GM19025 (cell line): ENCODE data around the gene TBC1D5.

Source experiments
- ATAC-seq: cut with Tn5 transposase; IDR thresholded peaks from one replicate; pipeline ENCODE4 v1.9.1; 2021; ENCODE audit warnings: mild to moderate bottlenecking, low read depth, moderate library complexity; ENCODE audit not compliant: unreplicated experiment

TBC1D5 gene

GRCh38 chr3:17261627-17262369, 480.6 kb downstream of the TBC1D5 start:
- no peak for ATAC-seq

- ATAC-seq, result no peak
These were observed 482.2 kb downstream of the TBC1D5 start for GRCh38 chr3:17260257-17260656.

- no peak for ATAC-seq
These were observed 482.7 kb downstream of the TBC1D5 start for GRCh38 chr3:17259685-17260084.

GRCh38 chr3:17258823-17259436, 483.5 kb downstream of the TBC1D5 start:
- no peak for ATAC-seq

GRCh38 chr3:17257269-17257668, 485.2 kb downstream of the TBC1D5 start:
- ATAC-seq, result no peak

GRCh38 chr3:17243621-17244020, 498.8 kb downstream of the TBC1D5 start:
- ATAC-seq, result no peak

DNA sequence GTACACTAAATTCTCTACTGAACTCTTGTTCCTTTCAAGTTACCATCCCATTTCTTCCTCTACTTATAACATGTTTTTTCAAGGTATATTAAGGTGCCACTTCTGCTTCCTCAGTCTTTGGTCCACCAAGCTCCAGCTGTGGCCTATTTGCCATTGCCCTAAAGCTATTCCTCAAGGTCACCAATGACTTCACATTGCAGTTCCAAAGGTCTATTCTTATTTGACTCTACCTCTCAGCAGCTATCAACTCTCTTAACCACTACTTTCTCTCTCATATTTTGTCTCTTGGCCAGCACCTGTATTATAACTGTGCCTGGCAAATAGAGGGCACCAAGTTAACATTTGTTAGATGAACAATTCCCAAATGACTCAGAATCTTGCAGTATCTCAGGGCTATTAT, 503.0 kb downstream of the TBC1D5 start:
- no peak for ATAC-seq

GRCh38 chr3:17238023-17238422, 504.4 kb downstream of the TBC1D5 start:
- ATAC-seq, result no peak

DNA sequence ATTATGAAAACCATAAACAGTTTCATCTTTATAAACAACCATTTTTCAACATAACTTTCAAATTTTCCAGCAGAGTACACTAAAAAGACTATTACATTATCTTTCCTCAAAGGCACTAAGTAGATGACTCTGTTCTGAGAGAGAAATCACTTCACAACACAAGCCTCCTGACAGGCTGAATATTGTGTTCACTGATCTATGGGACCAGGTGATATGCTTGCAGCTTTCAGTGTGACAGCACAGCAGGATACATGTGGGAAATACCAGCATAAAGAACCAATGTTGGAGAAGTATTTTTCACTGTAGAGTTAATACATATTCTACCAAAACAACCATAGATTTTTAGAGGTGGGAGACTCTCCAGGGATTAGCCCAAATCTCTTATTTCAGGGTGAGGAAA, 507.1 kb downstream of the TBC1D5 start:
- ATAC-seq, result no peak

GRCh38 chr3:17234382-17234781, 508.0 kb downstream of the TBC1D5 start:
- ATAC-seq, result no peak

DNA sequence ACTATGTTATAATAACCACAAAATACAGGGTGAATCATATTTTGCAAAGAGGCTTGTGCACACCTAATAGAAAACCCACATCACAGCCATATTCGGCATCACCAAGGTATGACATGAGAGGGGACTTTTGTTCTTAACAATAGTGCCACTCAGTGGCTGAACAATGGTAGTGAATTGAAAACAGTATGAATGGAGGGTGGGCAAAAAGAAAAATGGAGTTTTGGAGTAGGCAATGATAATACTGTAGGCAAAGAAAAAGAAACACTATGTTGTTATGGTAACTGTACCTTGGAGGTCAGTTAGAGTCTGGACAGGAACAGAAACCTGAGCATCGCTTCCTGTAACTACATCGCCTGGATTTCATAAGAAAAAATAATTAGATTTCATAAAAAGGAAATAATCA, 509.0 kb downstream of the TBC1D5 start:
- peak; percentile 80 for ATAC-seq

DNA sequence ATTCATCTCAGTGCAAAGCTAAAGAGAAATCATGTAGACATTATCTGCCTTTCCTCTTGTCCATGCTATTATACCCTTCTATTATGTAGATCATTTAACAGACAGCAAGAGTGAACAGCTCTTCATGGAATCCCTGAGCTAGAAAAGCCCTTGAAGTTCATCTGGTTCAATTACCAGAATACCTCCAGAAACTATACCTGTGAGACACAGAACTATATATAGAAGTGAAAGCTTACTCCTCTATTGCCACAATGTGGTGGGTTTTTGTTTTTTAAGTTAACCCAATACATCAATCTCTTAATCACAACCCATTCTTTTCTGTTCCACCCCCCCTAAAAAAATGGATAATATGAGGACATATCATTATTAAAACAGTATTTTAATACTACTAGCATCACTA, 510.0 kb downstream of the TBC1D5 start:
- ATAC-seq, result no peak

- no peak for ATAC-seq
These were observed 510.7 kb downstream of the TBC1D5 start for GRCh38 chr3:17231537-17232261.

DNA sequence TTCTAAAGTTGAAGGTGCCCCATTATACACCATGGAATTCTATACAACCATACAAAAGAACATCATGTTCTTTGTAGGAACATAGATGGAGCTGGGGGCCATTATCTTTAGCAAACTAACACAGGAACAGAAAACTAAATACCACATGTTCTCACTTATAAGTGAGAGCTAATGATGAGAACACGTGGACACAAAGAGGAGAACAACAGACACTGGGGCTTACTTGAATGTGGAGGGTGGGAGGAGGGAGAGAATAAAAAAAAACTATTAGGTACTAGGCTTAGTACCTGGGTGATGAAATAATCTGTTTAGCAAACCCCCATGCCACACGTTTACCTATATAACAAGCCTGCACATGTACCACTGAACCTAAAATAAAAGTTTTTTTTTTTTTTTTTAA, 515.0 kb downstream of the TBC1D5 start:
- ATAC-seq, result no peak

DNA sequence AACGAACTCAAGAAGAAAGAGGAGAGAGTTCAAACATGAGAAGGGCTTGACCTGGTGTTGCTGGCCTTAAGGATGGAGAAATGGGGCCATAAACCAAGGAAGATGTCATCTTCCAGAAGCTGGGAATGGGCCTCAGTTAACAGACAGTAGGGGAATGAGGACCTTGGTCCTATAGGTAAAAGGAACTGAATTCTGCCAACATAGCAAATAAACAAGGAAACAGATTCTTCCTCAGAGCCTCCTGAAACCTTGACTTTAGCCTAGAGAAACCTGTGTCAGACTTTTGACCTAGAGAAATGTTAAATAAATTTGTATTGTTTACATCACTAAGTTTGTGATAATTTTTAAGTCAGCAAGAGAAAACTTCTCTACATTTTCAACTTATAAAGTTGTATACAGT, 520.9 kb downstream of the TBC1D5 start:
- no peak for ATAC-seq

DNA sequence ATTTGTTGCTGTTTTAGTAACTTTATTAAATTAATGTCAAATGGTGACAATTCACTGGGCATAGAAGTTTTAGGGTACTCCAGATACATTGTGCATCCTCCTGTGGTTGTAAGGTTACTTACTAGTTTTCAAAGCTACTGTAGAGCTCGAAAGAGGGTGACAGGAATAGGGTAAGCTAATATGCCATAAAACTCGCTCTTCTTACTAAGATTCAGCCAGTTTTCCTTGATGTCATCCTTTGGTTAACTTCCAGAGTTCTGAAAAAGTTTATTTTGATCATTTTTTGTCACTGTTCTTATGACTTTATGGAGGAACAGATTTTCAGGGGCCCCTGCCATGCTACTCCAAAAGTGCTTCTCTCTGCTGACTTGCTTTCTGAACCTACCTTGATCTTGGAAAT, 522.8 kb downstream of the TBC1D5 start:
- ATAC-seq, result no peak

- ATAC-seq, result no peak
These were observed 523.8 kb downstream of the TBC1D5 start for GRCh38 chr3:17218587-17218986.

DNA sequence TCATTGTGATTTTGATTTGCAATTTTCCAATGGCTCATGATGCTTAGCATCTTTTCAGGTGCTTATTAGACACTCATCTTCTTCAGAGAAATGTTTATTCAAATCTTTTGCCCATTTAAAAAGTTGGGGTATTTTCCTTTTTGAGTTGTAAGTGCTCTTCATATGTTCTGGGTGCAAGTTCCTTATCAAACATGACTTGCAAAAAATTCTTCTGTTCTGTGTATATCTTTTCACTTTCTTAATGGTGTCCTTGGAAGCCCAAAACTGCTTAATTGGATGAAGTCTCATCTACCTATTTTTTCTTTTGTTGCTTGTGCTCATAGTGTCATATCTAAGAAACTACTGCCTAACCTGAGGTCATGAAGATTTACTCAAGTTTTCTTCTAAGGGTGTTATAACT, 524.8 kb downstream of the TBC1D5 start:
- ATAC-seq, result no peak

- no peak for ATAC-seq
These were observed 529.3 kb downstream of the TBC1D5 start for GRCh38 chr3:17213102-17213501.

- no peak for ATAC-seq
These were observed 534.5 kb downstream of the TBC1D5 start for GRCh38 chr3:17207979-17208378.

DNA sequence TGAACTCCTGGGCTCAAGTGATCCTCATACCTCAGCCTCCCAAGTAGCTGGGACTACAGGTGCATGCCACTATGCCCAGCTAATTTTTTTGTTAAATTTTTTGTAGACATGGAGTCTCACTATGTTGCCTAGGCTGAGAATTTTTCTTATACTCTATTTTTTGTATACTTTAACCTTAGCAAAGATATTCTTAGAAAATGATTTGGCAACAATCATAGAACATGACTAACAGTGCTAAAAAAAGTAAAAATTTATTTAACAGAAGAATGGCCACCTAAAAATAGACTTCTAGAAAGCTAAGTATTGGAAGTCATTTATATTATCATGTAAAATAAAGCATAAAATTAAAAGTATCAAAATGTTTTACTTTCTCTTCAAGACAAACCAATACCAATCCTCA, 535.4 kb downstream of the TBC1D5 start:
- no peak for ATAC-seq
